Fibroblast of skin of scalp (primary cell): Measurements from ENCODE around the gene PCDHGB1. TPM values are rescaled to one million over a fixed set of nuclear protein-coding genes. Genes with fewer than 3 reads are reported as not detected.
"Not testable (repeated sequence)": the region's sequence is repeated elsewhere in the genome, so short reads cannot be mapped to it uniquely, and the experiment has no call there.

ENCODE experiments used
- DNase-seq: peaks from one replicate; pipeline ENCODE4 v3.0.0-alpha.2; 2013
- polyA plus RNA-seq, 2 experiments: library from polyadenylated mRNA; unstranded; fragments of 120-200 nt; gene quantifications; one replicate each; pipeline ENCODE4 v1.2.1, GENCODE V29; 2013; ENCODE audit not compliant: insufficient read length in 2 of 2

The PCDHGB1 gene
- polyA plus RNA-seq (2013, experiment 1 of 2; ENCODE audit: insufficient read length), result 1.1 TPM
- polyA plus RNA-seq (2013, experiment 2 of 2; ENCODE audit: insufficient read length), result 1.1 TPM

DNA sequence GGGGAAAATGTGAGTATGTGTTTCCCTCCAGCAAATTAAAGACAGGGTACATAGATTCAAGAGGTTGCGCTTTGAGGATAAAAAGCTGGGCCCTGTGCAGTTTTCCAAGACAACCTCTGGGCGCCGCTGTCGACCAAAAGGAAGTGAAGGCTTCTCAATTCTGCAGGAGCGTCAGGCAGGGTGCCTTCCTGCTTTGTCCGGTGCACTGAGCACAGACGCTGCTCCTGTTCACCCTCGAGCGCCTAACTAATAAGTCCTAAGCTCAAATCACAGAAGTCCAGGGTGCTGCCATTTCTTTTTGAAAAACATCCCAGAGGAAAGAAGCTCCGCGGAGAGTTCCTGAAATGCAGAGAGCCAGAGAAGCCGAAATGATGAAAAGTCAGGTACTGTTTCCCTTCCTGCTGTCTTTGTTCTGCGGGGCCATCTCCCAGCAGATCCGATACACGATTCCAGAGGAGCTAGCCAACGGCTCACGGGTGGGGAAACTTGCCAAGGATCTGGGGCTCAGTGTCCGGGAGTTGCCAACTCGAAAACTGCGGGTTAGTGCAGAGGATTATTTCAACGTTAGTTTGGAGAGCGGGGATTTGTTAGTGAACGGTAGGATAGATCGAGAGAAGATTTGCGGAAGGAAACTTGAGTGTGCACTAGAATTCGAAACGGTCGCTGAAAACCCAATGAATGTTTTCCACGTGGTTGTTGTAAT, at the start of gene PCDHGB1:
TSS of gene PCDHGB1 (plus strand) at position 183 of the 703 bp plus-strand sequence. CDS start at position 345, 162 bp downstream.
- DNase-seq, result peak; percentile 60

DNA sequence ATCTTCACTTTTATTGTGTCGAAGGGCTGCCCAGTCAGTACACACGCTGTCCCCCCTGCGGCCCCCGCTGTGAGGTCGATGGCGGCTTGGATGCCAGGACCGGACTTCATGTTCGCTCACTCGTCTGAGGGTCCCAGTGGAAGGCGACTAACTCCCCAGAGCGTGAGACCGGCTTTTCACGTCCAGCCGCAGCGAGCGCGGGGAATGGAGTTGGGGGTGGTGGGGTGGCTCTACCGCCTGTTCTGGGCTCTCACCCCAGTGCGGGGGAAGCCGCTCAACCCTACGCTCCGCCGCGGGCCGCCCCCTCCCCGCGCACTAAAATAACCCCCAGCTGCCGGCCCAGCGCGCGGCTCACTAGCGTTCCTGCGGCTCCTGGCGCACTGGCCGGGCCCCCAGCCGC, 46.1 kb upstream of the PCDHGB1 start, which contains the start of gene SLC25A2:
TSS of gene SLC25A2 (minus strand) at position 294 of the 400 bp plus-strand sequence. CDS start at position 110, 184 bp downstream.
- DNase-seq, result no peak

DNA sequence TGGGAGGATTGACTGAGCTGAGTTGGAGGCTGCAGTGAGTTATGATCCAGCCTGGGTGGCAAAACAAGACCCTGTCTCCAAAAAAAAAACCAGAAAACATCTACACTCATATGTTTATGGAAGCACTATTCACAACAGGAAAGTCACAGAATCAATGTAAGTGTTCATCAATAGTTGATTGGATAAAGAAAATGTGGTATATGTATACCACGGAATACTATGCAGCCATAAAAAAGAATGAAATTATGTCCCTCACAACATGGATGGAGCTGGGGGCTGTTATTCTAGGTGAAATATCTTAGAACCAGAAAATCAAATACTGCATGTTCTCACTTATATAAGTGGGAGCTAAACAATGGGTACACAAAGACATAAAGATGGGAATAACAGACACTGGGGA, 43.3 kb upstream of the PCDHGB1 start:
- DNase-seq, result no peak

DNA sequence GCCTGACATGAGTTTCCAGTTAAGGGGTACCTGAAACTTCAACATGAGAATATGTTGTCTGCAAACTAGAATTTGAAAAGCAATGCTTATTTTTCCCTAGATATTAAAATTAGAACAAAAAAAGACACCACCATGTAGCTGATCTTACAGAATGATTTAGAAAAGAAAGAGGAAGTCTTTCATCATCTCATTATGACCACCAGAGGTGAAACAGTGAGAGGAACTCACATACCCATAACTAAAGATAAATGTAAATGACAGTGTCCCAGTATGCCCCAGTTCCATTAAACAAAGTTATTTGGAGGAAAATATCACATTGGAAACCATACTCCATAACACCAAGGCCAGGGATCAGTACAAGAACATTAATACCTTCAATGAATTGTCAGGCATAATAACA, 36.2 kb upstream of the PCDHGB1 start:
- DNase-seq, result no peak

DNA sequence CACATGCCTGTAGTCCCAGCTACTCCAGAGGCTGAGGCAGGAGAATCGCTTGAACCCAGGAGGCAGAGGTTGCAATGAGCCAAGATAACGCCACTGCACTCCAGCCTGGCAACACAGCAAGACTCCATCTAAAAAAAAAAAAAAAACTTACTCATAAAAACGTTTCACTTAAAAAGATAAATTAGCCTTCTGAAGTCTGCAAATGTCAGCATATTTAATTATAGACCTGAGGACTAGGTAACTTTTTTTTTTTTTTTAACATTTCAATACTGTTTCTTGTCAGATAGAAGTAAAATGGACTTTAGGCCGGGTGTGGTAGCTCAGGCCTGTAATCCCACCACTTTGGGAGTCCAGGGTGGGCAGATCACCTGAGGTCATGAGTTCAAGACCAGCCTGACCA, 32.9 kb upstream of the PCDHGB1 start:
- not testable (repeated sequence) for DNase-seq

DNA sequence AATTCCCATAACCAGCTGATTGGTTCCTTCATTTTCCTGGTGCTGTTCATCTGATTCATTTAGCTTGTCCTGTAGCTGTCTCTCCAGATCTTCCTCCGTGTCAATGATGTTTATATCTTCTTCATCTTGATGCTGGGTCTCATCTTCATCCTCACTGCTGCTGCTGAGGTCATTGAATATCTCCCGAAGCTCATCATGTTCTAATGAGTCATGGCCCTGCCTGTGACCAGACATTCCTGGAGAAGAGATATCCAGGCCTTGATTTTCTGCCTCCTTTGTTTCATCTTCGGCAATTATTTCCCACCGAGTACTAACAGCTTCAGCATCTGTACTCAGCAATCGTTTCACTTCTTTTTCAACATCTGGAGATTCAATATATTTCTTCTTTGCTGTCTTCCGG, 30.7 kb upstream of the PCDHGB1 start:
- no peak for DNase-seq

DNA sequence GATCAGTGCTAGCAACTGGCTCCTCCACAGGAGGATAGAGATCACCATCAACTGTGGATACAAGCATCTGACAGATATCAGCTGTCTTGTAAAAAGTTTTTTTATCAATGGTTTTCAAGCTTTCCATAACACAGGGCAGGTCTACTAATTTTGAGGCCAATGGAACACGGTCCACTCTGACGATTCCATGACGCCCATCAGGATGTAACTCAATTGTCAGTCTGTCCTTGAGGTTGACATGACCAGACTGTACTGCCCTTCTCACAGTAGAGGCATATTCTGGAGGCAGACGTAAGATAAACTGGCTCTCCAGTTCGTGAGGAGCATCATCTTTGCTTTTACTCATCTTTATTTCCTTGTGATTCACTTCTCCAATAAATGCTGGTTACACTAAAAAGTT, 30.2 kb upstream of the PCDHGB1 start:
- DNase-seq, result no peak

DNA sequence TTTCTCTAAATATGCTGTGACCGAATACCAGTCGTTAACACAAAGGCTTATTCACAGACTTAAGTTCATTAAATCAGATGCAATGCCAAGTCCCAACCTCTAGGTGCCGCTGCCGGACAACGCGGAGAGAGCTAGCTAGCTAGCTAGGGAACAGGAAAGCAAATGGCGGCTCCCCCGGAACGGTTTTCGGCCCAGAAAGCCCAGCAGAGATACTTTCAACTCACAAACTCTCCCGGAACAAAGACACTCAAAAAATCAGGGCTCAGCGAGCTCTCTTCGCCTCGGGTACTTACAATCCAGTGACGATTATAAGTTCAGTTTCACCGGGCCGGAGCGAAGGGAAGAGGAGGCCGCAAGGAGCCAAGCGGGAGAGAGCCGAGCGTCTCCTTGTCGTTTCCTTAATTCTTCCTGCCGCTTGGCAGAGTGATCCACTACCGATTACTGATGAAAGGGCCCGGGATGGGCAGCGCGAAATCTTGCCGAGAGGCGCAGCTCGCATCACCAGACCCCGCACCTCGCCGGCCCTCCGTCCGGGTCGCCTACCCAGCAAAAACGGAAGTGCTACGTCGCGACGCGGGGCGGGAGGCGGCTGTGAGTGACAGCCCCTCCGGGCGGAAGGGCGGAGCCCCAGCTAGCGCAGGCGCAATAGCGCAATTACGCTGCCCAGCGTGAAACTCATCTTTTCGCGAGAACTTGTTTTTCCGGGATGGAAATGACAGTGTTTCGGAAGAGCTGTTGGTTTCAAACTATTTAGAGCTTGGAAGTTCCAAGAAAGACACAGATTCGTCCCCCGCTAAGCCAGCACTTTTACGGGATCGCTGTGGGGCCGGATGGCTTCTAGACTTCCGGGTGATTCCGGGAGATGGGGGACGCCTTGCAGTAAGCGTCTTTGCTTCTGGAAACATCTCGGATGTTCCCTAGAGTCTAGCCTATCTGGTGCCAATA, 29.4 kb upstream of the PCDHGB1 start, which contains the start of gene TAF7:
TSS of gene TAF7 (minus strand) at position 560 of the 945 bp plus-strand sequence. CDS start 740 bp downstream, outside the sequence.
- DNase-seq, result peak; percentile 94

DNA sequence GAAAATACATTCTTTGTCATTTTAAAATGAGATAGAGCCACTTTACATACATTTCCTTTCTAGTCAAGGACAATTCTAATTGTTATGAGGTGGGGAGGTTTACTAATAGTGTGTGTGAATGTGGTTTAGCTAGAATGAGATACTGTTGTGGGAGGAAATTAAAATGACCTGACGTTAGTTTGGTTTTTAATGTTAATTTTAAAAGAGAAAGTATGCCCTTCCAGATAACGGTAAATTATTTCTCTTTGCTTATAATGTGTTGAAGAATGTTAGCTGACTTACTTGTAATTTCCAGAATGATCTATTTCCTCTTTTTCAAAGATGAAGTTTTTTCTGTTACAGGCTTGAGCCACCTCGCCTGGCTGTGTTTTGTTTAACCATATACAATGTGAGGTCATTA, 27.6 kb upstream of the PCDHGB1 start:
- DNase-seq, result no peak

DNA sequence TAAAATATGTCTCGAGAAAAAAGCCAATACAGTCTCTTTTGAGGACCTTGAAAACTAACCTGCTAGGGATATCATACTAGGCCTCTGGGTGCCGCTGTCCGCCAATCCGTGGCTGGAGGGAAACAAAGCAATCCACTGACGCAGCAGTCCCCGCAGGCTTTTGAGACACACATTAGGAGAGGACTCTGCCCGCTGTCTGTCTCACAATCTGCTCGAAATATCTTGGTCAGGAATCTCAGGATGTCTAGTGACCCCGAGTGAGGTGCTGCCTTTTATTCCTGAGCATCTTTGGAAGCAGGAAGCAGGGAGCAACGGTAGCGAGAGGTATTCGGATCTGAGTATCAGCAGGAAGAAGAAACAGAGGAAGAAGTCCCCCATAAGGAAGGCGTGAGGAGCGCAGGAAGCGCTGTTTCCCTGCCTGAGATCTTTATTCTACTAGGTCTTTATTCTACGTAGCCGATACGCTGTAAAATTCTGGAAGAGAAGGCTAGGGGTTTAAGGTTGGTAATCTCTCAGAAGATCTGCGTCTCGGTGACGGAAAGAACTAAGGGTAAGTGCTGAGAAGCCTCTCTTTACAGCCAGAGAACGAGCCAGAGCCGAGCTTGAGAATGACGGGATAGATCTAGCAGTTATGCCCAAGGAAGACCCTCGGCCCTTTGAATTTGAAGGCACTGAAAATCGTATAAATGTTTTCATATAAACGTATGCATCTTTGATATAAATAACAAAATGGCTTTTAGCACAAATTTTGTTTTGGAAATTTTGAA, 23.6 kb upstream of the PCDHGB1 start:
- DNase-seq, result peak; percentile 76

DNA sequence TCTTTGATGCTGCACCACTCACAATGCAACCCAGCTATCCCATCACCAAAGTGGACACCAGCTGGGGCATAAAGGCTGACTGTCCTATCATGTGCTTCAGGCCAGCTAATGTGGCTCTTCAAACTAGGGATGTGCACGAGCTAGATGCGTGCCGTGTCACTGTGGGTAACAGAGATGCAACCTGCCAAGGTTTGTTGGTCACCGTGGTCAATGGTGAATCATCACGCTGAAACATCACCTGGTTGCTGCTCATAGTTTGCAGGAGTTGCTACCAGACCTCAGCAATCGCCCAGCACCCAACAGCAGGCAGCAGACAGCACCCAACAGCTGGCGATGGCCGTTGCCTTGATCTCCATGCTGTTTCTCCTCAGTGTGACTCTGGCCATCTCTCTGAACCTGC, 21.7 kb upstream of the PCDHGB1 start:
- DNase-seq, result no peak

DNA sequence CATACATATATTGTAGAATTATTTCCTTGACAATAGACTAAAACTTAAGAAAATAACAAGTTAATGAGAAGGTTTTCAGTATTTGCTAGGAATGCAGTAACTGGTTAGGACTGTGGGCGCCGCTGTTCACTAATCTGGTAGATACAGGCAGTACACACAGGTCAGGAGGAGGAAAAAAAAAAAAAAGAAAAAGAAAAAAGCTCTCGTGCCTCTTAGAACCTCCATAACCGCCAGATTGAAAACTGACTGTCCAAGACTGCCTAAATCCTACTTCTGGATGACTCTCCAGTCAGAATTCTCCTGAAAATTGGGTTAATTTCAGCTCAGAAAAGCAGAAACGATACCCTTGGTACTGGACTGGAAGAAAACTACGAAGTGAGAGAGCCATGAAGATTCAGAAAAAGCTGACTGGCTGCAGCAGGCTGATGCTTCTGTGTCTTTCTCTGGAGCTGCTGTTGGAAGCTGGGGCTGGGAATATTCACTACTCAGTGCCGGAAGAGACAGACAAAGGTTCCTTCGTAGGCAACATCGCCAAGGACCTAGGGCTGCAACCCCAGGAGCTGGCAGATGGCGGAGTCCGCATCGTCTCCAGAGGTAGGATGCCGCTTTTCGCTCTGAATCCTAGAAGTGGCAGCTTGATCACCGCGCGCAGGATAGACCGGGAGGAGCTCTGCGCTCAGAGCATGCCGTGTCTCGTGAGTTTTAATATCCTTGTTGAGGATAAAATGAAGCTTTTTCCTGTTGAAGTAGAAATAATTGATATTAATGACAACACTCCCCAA, 19.4 kb upstream of the PCDHGB1 start, which contains the start of gene PCDHGA1:
TSS of gene PCDHGA1 (plus strand) at position 216 of the 782 bp plus-strand sequence.
- DNase-seq, result peak; percentile 36

DNA sequence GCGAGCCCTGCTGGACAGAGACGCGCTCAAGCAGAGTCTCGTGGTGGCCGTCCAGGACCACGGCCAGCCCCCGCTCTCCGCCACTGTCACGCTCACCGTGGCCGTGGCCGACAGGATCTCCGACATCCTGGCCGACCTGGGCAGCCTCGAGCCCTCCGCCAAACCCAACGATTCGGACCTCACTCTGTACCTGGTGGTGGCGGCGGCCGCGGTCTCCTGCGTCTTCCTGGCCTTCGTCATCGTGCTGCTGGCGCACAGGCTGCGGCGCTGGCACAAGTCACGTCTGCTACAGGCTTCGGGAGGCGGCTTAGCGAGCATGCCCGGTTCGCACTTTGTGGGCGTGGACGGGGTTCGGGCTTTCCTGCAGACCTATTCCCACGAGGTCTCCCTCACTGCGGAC, 17.3 kb upstream of the PCDHGB1 start:
- not testable (repeated sequence) for DNase-seq

DNA sequence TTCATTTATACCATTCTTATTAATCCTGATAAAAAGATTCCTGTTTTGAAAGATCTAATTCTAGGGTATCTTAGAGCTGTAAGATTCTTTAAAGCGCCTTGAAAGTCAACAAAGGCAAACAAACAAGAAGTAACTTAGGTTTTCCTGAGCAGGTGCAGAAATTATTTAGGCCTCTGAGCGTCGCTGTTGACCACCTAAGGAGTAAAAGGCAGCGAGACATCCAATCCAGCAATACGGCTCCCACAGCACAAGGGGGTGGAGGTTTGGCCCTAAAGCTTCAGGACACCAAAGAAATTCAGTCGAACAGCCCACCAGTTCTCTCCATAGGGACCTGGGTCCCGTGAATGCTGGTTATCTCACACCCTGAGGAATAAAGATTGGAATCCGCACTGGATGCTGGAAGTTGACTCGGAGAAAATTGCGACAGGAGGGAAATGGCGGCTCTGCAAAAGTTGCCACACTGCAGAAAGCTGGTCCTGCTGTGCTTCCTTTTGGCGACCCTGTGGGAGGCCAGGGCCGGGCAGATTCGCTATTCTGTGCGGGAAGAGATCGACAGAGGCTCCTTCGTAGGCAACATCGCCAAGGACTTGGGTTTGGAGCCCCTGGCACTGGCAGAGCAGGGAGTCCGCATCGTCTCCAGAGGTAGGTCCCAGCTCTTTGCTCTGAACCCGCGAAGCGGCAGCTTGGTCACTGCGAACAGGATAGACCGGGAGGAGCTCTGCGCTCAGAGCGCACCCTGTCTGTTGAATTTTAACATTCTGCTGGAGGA, 11.2 kb upstream of the PCDHGB1 start, which contains the start of gene PCDHGA2:
TSS of gene PCDHGA2 (plus strand) at position 223 of the 769 bp plus-strand sequence.
- peak; percentile 65 for DNase-seq

DNA sequence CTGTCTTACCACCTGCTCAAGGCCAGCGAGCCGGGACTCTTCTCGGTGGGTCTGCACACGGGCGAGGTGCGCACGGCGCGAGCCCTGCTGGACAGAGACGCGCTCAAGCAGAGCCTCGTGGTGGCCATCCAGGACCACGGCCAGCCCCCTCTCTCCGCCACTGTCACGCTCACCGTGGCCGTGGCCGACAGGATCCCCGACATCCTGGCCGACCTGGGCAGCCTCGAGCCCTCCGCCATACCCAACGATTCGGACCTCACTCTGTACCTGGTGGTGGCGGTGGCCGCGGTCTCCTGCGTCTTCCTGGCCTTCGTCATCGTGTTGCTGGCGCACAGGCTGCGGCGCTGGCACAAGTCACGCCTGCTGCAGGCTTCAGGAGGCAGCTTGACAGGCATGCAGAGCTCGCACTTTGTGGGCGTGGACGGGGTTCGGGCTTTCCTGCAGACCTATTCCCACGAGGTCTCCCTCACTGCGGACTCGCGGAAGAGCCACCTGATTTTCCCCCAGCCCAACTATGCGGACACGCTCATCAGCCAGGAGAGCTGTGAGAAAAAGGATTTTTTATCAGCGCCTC, 9.0 kb upstream of the PCDHGB1 start:
- not testable (repeated sequence) for DNase-seq

DNA sequence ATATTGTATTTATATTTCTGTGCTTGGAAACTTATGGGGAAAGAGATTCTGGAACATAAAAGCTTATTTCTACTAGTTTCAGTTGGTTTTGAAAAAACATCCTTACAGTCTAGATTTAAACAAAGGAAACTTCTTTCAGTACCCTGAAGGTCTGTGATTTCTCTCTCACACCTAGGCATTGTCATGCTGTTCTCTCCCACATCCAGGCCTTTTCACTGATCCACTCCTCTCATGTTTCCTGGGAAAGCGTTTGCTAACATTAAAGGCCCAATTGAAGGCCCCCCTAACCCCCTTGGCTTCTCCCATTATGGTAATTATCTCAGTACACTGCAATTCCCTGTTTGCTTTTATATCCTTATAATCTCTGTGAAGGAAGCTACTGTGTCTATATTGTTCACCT, 7.1 kb upstream of the PCDHGB1 start:
- no peak for DNase-seq

DNA sequence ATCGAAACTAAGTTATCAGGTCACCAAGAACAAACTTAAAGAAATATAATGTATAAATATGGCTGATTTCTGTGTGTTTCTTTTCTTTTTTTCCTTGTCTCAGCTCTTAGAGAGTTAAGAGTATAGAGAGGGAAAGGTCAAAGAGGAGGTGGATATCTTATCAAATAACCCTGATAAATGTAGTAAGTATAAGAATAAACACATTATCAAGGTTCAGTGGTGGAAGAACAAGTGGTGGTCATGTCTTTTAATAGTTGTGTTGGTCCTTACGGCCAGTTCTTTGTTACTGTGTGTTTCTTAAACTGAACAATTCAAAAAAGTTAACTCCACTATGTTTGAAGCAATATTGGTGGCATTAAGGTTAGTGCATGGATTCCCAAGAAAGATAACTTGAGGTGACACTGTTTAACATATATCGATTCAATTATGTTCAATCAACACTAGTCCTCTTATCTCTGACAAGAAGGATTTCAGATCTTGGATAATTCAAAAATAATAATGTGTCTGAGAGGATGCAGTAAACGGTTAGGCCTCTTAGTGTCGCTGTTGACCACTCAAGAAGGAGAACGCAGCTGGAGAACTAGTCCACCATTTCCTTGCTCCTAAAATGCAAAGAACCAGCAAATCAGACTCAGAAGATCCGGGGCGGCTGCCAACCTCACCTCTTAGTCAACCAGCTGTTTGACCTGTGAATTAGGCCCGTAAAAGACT, 6.5 kb upstream of the PCDHGB1 start, which contains the start of gene PCDHGA3:
TSS of gene PCDHGA3 (plus strand) at position 588 of the 711 bp plus-strand sequence. CDS start 205 bp downstream, outside the sequence.
- DNase-seq, result peak; percentile 64

DNA sequence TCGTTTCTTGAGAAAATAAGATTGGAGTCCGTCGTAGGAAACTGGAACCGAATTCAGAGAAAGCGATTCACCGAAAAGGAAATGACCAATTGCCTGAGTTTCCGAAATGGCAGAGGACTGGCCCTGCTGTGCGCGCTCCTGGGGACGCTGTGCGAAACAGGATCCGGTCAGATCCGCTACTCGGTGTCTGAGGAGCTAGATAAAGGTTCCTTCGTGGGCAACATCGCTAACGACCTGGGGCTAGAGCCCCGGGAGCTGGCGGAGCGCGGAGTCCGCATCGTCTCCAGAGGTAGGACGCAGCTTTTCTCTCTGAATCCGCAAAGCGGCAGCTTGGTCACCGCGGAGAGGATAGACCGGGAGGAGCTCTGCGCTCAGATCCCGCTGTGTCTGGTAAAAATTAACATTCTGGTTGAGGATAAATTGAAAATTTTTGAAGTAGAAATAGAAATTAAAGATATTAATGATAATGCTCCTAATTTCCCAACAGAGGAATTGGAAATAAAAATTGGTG, 5.9 kb upstream of the PCDHGB1 start:
- DNase-seq, result no peak

DNA sequence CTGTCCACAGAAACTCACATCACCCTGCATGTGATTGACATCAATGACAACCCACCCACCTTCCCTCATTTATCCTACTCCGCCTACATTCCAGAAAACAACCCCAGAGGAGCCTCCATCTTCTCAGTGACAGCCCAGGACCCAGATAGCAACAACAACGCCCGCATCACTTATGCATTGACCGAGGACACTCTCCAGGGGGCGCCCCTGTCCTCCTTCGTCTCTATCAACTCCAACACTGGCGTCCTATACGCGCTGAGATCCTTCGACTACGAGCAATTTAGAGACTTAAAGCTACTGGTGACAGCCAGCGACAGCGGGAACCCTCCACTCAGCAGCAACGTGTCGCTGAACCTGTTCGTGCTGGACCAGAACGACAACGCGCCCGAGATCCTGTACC, 4.6 kb upstream of the PCDHGB1 start:
- DNase-seq, result no peak
